ENCODE measurements around the gene HSD17B7. TPM values are rescaled to one million over a fixed set of nuclear protein-coding genes. Genes with fewer than 3 reads are reported as not detected.

The HSD17B7 gene
- total and polyA plus RNA-seq, 2 of the 8 experiments (the other 6 are each of a cell fraction or from before 2014, with no cell fraction given), result 31.0 to 37.8 TPM

DNA sequence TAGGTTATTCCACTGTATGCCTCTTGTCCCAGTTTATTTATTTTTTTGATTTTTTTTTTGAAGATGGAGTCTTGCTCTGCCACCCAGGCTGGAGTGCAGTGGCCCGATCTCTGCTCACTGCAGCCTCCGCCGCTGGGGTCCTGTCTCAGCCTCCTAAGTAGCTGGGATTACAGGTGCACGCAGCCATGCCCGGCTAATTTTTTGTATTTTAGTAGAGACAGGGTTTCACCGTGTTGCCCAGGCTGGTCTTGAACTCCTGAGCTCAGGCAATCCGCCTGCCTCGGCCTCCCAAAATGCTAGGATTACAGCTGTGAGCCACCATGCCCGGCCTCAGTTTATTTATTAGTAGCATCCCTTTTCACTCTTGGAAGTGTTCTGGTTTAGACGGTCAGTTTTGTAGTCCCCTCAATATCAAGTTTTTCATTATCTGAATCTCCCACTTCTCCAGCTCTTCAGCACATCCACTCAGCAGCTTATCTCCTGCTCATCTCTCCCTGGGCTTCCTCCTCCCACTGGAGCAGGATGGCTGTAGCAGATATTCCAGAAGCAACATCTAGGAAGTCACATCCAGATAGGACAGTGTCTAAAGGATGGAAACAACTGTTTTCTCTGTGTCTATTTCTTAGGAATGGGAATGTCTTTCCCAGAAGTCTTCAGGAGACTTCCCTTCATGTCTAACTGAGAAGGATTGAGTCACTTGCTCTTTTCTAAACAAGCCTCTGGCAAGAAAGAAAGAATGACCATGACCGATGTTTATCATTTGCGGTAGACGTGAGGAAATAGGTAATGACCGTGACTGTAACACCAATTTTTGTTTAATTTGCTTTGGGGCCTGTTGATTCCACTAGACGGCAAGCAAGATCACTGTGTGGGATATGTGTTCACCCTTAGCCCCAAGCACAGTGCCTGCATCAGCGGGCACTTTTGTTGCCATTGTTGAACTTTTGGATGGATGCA, 56.0 kb downstream of the HSD17B7 start (continued):
- TF ChIP-seq SIN3A (conservative IDR thresholded peaks at IDR 0.05 in 1 of 2, IDR thresholded peaks at IDR 0.05 in 1 of 2; ENCODE audit: low read depth in 1 of 2, low read length in 2 of 2) (no peak), SUZ12 (IDR thresholded peaks at IDR 0.05; ENCODE audit: low read length) (no peak), SP1 (IDR thresholded peaks at IDR 0.05; ENCODE audit: low read depth, low read length) (no peak), ZNF274 (IDR thresholded peaks at IDR 0.05; ENCODE audit: borderline replicate concordance, extremely low read depth, low read length) (no peak), HDAC2 (IDR thresholded peaks at IDR 0.05; ENCODE audit: borderline replicate concordance in 1 of 2, low read depth in 2 of 2, low read length in 2 of 2) (no peak), CBX5 (IDR thresholded peaks at IDR 0.05; ENCODE audit: low read depth, low read length) (no peak), SAP30 (IDR thresholded peaks at IDR 0.05; ENCODE audit: insufficient read depth, insufficient replicate concordance, low read length) (no peak)
- TF ChIP-seq, protein P1, sequence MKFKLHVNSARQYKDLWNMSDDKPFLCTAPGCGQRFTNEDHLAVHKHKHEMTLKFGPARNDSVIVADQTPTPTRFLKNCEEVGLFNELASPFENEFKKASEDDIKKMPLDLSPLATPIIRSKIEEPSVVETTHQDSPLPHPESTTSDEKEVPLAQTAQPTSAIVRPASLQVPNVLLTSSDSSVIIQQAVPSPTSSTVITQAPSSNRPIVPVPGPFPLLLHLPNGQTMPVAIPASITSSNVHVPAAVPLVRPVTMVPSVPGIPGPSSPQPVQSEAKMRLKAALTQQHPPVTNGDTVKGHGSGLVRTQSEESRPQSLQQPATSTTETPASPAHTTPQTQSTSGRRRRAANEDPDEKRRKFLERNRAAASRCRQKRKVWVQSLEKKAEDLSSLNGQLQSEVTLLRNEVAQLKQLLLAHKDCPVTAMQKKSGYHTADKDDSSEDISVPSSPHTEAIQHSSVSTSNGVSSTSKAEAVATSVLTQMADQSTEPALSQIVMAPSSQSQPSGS (IDR thresholded peaks at IDR 0.05; ENCODE audit: low read length), result no peak
